Measurements from ENCODE around the gene PKP1. TPM values are rescaled to one million over a fixed set of nuclear protein-coding genes. Genes with fewer than 3 reads are reported as not detected.

The PKP1 gene
- total RNA-seq, 6 experiments from 2014 or later: not detected

DNA sequence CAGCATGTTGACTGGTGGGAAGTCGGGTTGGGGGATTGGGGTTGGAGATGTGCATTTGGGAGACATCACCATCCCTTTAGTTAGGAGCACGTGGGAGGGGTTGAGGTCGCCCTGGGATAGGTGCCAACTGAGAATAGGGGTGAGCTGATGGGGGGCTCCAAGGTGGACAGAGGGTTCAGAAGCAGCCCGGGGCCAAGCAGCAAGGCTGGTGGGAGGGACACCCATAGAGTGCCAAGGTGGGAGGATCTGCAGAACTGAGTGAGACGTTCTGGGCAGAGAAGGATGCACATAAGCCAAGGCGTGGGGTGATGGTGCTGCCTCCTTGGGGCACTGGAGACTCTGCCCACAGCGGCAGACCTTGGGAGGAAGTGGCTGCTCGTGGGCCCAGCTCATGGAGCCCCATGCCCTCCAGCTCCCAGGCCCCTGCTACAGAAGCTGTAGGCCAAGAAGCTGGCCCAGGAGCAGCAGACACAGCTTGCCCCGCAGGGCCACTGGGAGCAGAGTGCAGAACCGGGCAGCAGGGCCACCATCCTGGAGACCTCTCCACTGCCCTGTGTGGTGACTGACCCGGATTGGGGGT is 31.4 kb upstream of the PKP1 start:
- no peak for ATAC-seq
- WGBS (ENCODE audit: insufficient coverage, low coverage, low lambda C conversion rate, missing lambda C conversion rate): 45% methylated on average over 5 of the region's 11 CpGs
- Histone ChIP-seq H3K36me3 (no peaks in the 10 kb centered on the region), H3K27me3 (no peaks in the 10 kb centered on the region), H3K4me3 (no peak overlapping the region), H3K9me3 (no peaks in the 10 kb centered on the region), H3K27ac (no peak overlapping the region), H3K4me1 (no peaks in the 10 kb centered on the region)
- intact Hi-C loops (cut with DNase I): loop anchor here (5.0 kb wide), 2 partner anchors 105 to 110 kb away; no protein-coding TSS in a partner anchor
- peak in 1 of 3 donors; percentile 27 for DNase-seq
- TF ChIP-seq POLR2A (IDR thresholded peaks at IDR 0.05): no peak
- TF ChIP-seq, protein P1, sequence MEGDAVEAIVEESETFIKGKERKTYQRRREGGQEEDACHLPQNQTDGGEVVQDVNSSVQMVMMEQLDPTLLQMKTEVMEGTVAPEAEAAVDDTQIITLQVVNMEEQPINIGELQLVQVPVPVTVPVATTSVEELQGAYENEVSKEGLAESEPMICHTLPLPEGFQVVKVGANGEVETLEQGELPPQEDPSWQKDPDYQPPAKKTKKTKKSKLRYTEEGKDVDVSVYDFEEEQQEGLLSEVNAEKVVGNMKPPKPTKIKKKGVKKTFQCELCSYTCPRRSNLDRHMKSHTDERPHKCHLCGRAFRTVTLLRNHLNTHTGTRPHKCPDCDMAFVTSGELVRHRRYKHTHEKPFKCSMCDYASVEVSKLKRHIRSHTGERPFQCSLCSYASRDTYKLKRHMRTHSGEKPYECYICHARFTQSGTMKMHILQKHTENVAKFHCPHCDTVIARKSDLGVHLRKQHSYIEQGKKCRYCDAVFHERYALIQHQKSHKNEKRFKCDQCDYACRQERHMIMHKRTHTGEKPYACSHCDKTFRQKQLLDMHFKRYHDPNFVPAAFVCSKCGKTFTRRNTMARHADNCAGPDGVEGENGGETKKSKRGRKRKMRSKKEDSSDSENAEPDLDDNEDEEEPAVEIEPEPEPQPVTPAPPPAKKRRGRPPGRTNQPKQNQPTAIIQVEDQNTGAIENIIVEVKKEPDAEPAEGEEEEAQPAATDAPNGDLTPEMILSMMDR (IDR thresholded peaks at IDR 0.05): no peak

DNA sequence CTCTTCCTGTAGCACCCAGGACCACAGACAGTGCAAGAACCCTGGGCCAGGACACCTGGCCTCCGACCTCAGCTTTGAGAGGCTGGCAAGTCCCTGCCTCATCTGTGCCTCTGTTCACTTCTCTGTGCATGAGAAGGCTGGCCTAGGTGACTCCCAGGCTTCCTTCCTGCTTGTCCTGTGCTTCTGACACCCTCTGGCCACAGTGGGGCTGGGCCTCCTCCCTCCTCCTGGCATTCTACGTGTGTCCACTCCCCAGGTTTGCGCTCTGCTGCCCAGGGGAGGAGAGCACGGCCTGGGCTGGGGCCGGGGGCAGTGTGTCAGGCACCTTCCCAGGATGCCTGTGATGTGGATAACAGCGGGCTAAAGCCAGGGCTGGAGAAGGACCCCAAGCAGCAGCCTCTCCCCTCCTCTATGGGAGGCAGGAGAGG is 30.3 kb upstream of the PKP1 start:
- TF ChIP-seq, protein P1 (IDR thresholded peaks at IDR 0.05): no peak
- no peak for TF ChIP-seq POLR2A (IDR thresholded peaks at IDR 0.05)
- intact Hi-C loops (cut with DNase I): loop anchor here (5.0 kb wide), 2 partner anchors 104 to 109 kb away; no protein-coding TSS in a partner anchor

DNA sequence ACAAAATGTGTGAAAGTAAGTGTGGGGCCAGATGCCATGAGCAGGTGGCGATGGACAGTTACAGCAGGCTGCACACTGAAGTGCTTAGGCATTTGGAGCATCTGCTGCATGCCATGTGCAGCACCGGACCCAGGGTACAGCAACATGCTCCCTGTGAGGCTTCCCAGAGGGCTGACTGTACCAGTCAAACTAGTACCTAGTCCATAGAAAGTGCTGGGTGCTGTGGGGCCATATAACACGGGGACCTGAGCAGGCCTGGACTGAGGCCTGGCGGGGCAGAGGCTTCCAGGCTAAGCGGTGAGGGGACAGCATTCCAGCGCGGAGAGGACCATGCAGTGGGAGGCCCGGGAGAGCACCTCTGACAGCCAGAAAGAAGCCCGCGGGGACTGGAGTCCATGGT is 29.9 kb upstream of the PKP1 start:
- ATAC-seq (no peak), DNase-seq (no peak)
- WGBS (ENCODE audit: insufficient coverage, low coverage, low lambda C conversion rate, missing lambda C conversion rate): 75% methylated on average over 6 of the region's 10 CpGs
- intact Hi-C loops (cut with DNase I): loop anchor here (5.0 kb wide), 2 partner anchors 104 to 109 kb away; no protein-coding TSS in a partner anchor
- Histone ChIP-seq H3K27me3 (no peaks in the 10 kb centered on the region), H3K27ac (no peak overlapping the region), H3K4me3 (no peak overlapping the region), H3K9me3 (no peaks in the 10 kb centered on the region), H3K4me1 (no peaks in the 10 kb centered on the region), H3K36me3 (no peaks in the 10 kb centered on the region)
- TF ChIP-seq, protein P1 (IDR thresholded peaks at IDR 0.05): no peak
- no peak for TF ChIP-seq POLR2A (IDR thresholded peaks at IDR 0.05)

More for the DNA sequence above, 30.3 kb upstream of the PKP1 start:
- ATAC-seq (no peak), DNase-seq (no peak)
- H3K9me3 ChIP-seq: no peaks in the 10 kb centered on the region
- no peaks in the 10 kb centered on the region for H3K27me3 ChIP-seq
- no peaks in the 10 kb centered on the region for H3K36me3 ChIP-seq
- no CpG with 5 or more reads among the region's 6 CpGs for WGBS (ENCODE audit: insufficient coverage, low coverage, low lambda C conversion rate, missing lambda C conversion rate)
- no peak overlapping the region for H3K27ac ChIP-seq
- no peaks in the 10 kb centered on the region for H3K4me1 ChIP-seq
- H3K4me3 ChIP-seq: no peak overlapping the region

DNA sequence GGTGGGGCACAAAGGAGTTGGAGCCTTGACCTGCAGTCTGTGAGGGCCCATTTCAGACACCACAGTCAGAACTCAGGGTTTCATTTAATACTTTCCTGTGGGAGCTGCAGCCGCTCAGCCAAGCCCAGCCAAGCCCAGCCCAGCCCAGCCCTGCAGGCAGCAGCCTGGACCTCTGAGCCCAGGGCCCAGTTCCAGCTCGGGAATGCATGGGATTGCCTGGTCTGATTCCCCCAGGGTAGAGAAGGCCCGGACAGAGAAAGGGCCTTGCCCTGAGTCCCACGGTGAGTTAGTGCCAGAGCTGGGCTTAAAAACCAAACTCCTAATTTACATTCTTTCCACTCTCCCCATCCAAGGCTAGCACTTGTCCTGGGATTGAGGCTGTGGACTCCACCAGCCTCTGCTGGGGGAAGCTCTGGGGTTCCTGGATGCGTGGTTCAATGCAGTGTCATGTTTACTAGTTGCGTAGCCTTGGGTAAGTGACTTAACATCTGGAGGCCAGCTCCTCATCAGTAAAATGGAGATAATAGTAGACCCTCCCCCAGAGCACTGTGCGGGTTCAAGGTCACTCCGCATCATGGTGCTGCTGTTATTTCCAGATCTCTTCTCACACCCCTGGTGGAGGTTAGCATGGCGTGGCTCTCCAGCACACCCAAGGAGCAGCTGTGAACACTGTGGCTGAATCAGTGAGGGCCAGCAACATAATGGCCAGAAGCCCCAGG is 29.2 kb upstream of the PKP1 start:
- no peak overlapping the region for H3K4me3 ChIP-seq
- H3K27me3 ChIP-seq: no peaks in the 10 kb centered on the region
- WGBS (ENCODE audit: insufficient coverage, low coverage, low lambda C conversion rate, missing lambda C conversion rate): 34% methylated on average over 4 of the region's 9 CpGs
- no peaks in the 10 kb centered on the region for H3K36me3 ChIP-seq
- no peaks in the 10 kb centered on the region for H3K9me3 ChIP-seq
- no peak for TF ChIP-seq POLR2A (IDR thresholded peaks at IDR 0.05)
- TF ChIP-seq, protein P1 (IDR thresholded peaks at IDR 0.05): no peak
- H3K4me1 ChIP-seq: no peaks in the 10 kb centered on the region
- ATAC-seq: no peak
- no peak overlapping the region for H3K27ac ChIP-seq
- DNase-seq: no peak
- intact Hi-C loops (cut with DNase I): loop anchor here (5.0 kb wide), 2 partner anchors 103 to 108 kb away; no protein-coding TSS in a partner anchor
